ENCODE measurements around the gene PCED1A.

Gene PCED1A

GRCh38 chr20:2840138-2840966 lies at the start of gene PCED1A, which contains the start of gene VPS16:
Gene PCED1A (minus strand): TSS chr20:2840655. CDS start chr20:2839912, 743 bp downstream.
Gene VPS16 (plus strand): TSS chr20:2840745. CDS start chr20:2840775, 30 bp downstream.
- peak; percentile 85 for DNase-seq (ENCODE audit: low read depth)

GRCh38 chr20:2889797-2890196 lies 49.3 kb upstream of the PCED1A start:
- no peak for DNase-seq (ENCODE audit: low read depth)

GRCh38 chr20:2889209-2889608 lies 48.8 kb upstream of the PCED1A start:
- no peak for DNase-seq (ENCODE audit: low read depth)

GRCh38 chr20:2888224-2888955 lies 47.9 kb upstream of the PCED1A start:
- no peak for DNase-seq (ENCODE audit: low read depth)

- no peak for DNase-seq (ENCODE audit: low read depth)
Observed at GRCh38 chr20:2887715-2888114, 47.3 kb upstream of the PCED1A start.

- DNase-seq (ENCODE audit: low read depth), result no peak
Observed at GRCh38 chr20:2883726-2884637, 43.5 kb upstream of the PCED1A start.

- DNase-seq (ENCODE audit: low read depth), result no peak
Observed at GRCh38 chr20:2880650-2881049, 40.2 kb upstream of the PCED1A start.

GRCh38 chr20:2879146-2879545 lies 38.7 kb upstream of the PCED1A start:
- DNase-seq (ENCODE audit: low read depth), result peak; percentile 73

- DNase-seq (ENCODE audit: low read depth), result no peak
Observed at GRCh38 chr20:2878515-2878914, 38.1 kb upstream of the PCED1A start.

- DNase-seq (ENCODE audit: low read depth), result no peak
Observed at GRCh38 chr20:2875690-2876203, 35.3 kb upstream of the PCED1A start.

GRCh38 chr20:2874456-2874855 lies 34.0 kb upstream of the PCED1A start:
- no peak for DNase-seq (ENCODE audit: low read depth)

- DNase-seq (ENCODE audit: low read depth), result peak; percentile 24
Observed at GRCh38 chr20:2873747-2874041, 33.2 kb upstream of the PCED1A start.

GRCh38 chr20:2873010-2873746 lies 32.7 kb upstream of the PCED1A start, which contains the start of gene PTPRA:
Gene PTPRA (plus strand): TSS chr20:2873481. CDS start chr20:2964278, 90,797 bp downstream.
- DNase-seq (ENCODE audit: low read depth), result peak; percentile 89

- peak; percentile 45 for DNase-seq (ENCODE audit: low read depth)
Observed at GRCh38 chr20:2872459-2873009, 32.1 kb upstream of the PCED1A start.

- no peak for DNase-seq (ENCODE audit: low read depth)
Observed at GRCh38 chr20:2871661-2872458, 31.4 kb upstream of the PCED1A start.

GRCh38 chr20:2871111-2871465 lies 30.6 kb upstream of the PCED1A start:
- peak; percentile 45 for DNase-seq (ENCODE audit: low read depth)

- DNase-seq (ENCODE audit: low read depth), result no peak
Observed at GRCh38 chr20:2869381-2869780, 28.9 kb upstream of the PCED1A start.

GRCh38 chr20:2867081-2867864 lies 26.8 kb upstream of the PCED1A start:
- no peak for DNase-seq (ENCODE audit: low read depth)

GRCh38 chr20:2866236-2866635 lies 25.8 kb upstream of the PCED1A start:
- no peak for DNase-seq (ENCODE audit: low read depth)
